Measurements from ENCODE around the gene NDRG3.

DNA sequence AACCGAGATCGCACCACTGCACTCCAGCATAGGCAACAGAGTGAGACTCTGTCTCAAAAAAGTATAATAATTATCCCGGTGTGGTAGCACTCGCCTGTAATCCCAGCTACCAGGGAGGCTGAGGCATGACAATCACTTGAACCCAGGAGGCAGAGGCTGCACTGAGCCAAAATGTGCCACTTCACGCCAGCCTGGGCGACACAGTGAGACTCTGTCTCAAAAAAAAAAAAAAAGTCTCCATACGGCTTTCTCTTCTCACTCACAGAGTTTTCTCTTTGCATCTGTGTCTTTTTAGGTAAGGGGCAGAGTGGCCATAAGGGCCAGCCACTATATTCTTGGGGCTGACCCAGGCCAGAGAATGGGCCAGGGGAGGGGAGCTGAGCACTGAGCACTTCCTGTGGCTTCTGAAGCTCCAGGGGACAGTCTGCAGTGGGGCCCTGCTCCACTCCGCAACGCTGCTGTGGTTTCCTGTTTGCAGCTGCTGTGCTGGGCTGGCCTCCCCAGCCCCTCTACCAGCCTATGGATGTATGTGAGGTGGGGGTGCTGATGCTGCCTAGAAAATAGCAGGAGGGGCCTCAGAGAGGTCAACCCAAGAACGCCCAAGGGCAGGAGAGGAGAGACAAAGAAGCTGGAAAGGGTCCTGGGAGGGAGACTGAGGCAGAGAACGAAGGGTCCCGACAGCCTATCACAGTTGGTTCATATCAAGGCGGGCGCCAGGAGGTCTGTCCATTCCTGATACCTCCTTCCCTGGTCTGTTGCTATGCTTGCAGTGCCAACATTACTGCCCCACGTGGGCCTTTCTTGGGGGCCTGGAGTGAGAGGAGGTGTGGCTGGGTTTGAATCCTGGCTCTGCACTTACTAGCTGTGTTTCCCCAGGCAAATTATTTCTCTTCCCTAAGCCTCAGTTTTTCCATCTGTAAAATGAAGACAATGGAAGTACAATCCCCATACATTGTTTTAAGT is 115.9 kb downstream of the NDRG3 start:
- no peak for TF ChIP-seq CTCF (IDR thresholded peaks at IDR 0.05)
- no peak for TF ChIP-seq POLR2A (IDR thresholded peaks at IDR 0.05)
- TF ChIP-seq EP300 (IDR thresholded peaks at IDR 0.05) = no peak
